ENCODE data around the gene CXCL12. TPM values are rescaled to one million over a fixed set of nuclear protein-coding genes. Genes with fewer than 3 reads are reported as not detected.

Gene CXCL12
- total and polyA plus RNA-seq, 2 donors (not counting 3 experiments of a cell fraction or from before 2014, with no cell fraction given), result 0.35 to 1.4 TPM

- Histone ChIP-seq H3K9me1 (replicated peaks; ENCODE audit: control insufficient read depth, extremely low read depth, insufficient read depth, low read length) (no peaks in the 10 kb centered on the region), H3K4me1 (ENCODE audit: control insufficient read depth, extremely low read depth, insufficient read depth, low read length) (no peaks in the 10 kb centered on the region), H3K9me3 (replicated peaks; ENCODE audit: control insufficient read depth, insufficient read depth, low read length) (no peaks in the 10 kb centered on the region), H3K27ac (ENCODE audit: insufficient read depth, low read depth, low read length) (no peak overlapping the region), H3K27me3 (ENCODE audit: control insufficient read depth in 2 of 2, insufficient read depth in 2 of 2, low read length in 2 of 2) (no peaks in the 10 kb centered on the region), H4K20me1 (replicated peaks; ENCODE audit: control insufficient read depth, extremely low read depth, insufficient read depth, low read length) (no peaks in the 10 kb centered on the region), H2AFZ (ENCODE audit: low read depth, low read length) (no peak overlapping the region), H3K4me3 (replicated peaks in 1 of 3; ENCODE audit: insufficient read depth in 1 of 3, low read depth in 1 of 3, low read length in 3 of 3) (no peak overlapping the region), H3K36me3 (ENCODE audit: control insufficient read depth in 2 of 2, extremely low read depth in 1 of 2, insufficient read depth in 2 of 2, low read length in 2 of 2) (no peaks in the 10 kb centered on the region), H3K79me2 (ENCODE audit: control insufficient read depth, insufficient read depth, low read length) (no peaks in the 10 kb centered on the region), H3K4me2 (ENCODE audit: insufficient read depth, low read length) (no peak overlapping the region), H3K9ac (replicated peaks; ENCODE audit: extremely low read depth, insufficient read depth, low read length) (no peak overlapping the region)
- DNase-seq (ENCODE audit: low read depth, low spot score), result no peak
- dilution Hi-C loops (cut with MboI; ENCODE audit: extremely low pct_ligation_motif_present, low sequenced_read_pairs) (no loop called here), intact Hi-C loops (cut with micrococcal nuclease) (no loop called here)
- no peak for FAIRE-seq
- CTCF ChIA-PET, result no interaction called here
- no peak for TF ChIP-seq MYC (IDR thresholded peaks at IDR 0.05; ENCODE audit: low read depth, low read length)
- no peak for TF ChIP-seq GATA2 (IDR thresholded peaks at IDR 0.05; ENCODE audit: insufficient read depth, insufficient read length, low read depth, low read length)
- no peak for TF ChIP-seq FOS (IDR thresholded peaks at IDR 0.05; ENCODE audit: borderline replicate concordance, insufficient read depth, low read length)
- TF ChIP-seq, protein P1, sequence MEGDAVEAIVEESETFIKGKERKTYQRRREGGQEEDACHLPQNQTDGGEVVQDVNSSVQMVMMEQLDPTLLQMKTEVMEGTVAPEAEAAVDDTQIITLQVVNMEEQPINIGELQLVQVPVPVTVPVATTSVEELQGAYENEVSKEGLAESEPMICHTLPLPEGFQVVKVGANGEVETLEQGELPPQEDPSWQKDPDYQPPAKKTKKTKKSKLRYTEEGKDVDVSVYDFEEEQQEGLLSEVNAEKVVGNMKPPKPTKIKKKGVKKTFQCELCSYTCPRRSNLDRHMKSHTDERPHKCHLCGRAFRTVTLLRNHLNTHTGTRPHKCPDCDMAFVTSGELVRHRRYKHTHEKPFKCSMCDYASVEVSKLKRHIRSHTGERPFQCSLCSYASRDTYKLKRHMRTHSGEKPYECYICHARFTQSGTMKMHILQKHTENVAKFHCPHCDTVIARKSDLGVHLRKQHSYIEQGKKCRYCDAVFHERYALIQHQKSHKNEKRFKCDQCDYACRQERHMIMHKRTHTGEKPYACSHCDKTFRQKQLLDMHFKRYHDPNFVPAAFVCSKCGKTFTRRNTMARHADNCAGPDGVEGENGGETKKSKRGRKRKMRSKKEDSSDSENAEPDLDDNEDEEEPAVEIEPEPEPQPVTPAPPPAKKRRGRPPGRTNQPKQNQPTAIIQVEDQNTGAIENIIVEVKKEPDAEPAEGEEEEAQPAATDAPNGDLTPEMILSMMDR (IDR thresholded peaks at IDR 0.05; ENCODE audit: extremely low read depth in 1 of 2, insufficient read depth in 1 of 2, low read depth in 1 of 2, low read length in 2 of 2), result no peak
- no peak for TF ChIP-seq POLR2A (IDR thresholded peaks at IDR 0.05; ENCODE audit: low read depth, low read length)
- TF ChIP-seq MAX (IDR thresholded peaks at IDR 0.05; ENCODE audit: insufficient read depth, insufficient read length), result no peak
- TF ChIP-seq JUN (IDR thresholded peaks at IDR 0.05; ENCODE audit: borderline replicate concordance, insufficient read depth, insufficient read length, low read depth), result no peak
- TF ChIP-seq EZH2 (IDR thresholded peaks at IDR 0.05; ENCODE audit: borderline replicate concordance, low read depth, low read length, severe bottlenecking), result no peak
- no peak for TF ChIP-seq POLR2AphosphoS5 (IDR thresholded peaks at IDR 0.05; ENCODE audit: insufficient read depth, low read depth, low read length)
- BruUV-seq (replicated peaks), result no TSS peak
- POLR2A ChIA-PET, result interaction anchor here (0.7 kb wide), 1 partner anchor 278 kb away, joined by 3 read pairs; no protein-coding TSS in a partner anchor
Observed at GRCh38 chr10:44418637-44419036, 33.7 kb upstream of the CXCL12 start.

Data from endothelial cell of umbilical vein (primary cell).